ENCODE results near the gene DPYD. TPM values are rescaled to one million over a fixed set of nuclear protein-coding genes. Genes with fewer than 3 reads are reported as not detected.

DPYD gene
- total and polyA plus RNA-seq, 10 of the 15 experiments (the other 5 are each of a cell fraction or from before 2014, with no cell fraction given) = 5.7 to 23.8 (median 10.2) TPM

GRCh38 chr1:97383797-97384196 is 537.0 kb downstream of the DPYD start (continued):
- TF ChIP-seq ZSCAN29 (IDR thresholded peaks at IDR 0.05) = no peak
- no peak for TF ChIP-seq POLR2AphosphoS5 (IDR thresholded peaks at IDR 0.05; ENCODE audit: low read length)
- TF ChIP-seq KLF5 (IDR thresholded peaks at IDR 0.05; ENCODE audit: partially characterized antibody) = no peak

- no peak overlapping the region for H2AFZ ChIP-seq (ENCODE audit: control insufficient read depth, low read depth, low read length)
- no peak overlapping the region for H3K27ac ChIP-seq (ENCODE audit: control insufficient read depth, insufficient read depth)
- TF ChIP-seq YBX1 (IDR thresholded peaks at IDR 0.05) (no peak), ATF7 (IDR thresholded peaks at IDR 0.05; ENCODE audit: low read depth) (no peak), PKNOX1 (IDR thresholded peaks at IDR 0.05) (no peak), WRNIP1 (IDR thresholded peaks at IDR 0.05; ENCODE audit: borderline replicate concordance, low read depth, low read length) (no peak), KDM1A (IDR thresholded peaks at IDR 0.05; ENCODE audit: borderline replicate concordance) (no peak), ZNF592 (IDR thresholded peaks at IDR 0.05) (no peak), IKZF2 (IDR thresholded peaks at IDR 0.05) (no peak), RAD21 (IDR thresholded peaks at IDR 0.05; ENCODE audit: insufficient read depth, low read depth, low read length) (no peak)
- ATAC-seq (no peak), FAIRE-seq (no peak), DNase-seq (ENCODE audit: low read depth, low spot score) (no peak)
- ChIA-PET SMC1A (ENCODE audit: uncharacterized antibody, unreplicated experiment) (interaction anchor here (1.7 kb wide), 1 partner anchor 8 kb away, joined by 4 read pairs; no protein-coding TSS in a partner anchor), CTCF (no interaction called here), POLR2A (no interaction called here), RAD21 (ENCODE audit: unreplicated experiment) (no interaction called here)
- BruUV-seq (replicated peaks) = no TSS peak
- H3K9ac ChIP-seq (ENCODE audit: control insufficient read depth, insufficient read depth, low read length) = no peak overlapping the region
- H3K4me3 ChIP-seq = no peak overlapping the region
- in situ Hi-C loops (cut with MboI) = no loop called here
- H3K9me3 ChIP-seq (replicated peaks; ENCODE audit: control insufficient read depth, insufficient read depth, low read length) = no peaks in the 10 kb centered on the region
- WGBS (ENCODE audit: insufficient coverage, insufficient replicate concordance, low lambda C conversion rate, missing lambda C conversion rate) = 19% methylated on average over 1 of the region's 1 CpG
- H3K36me3 ChIP-seq (ENCODE audit: control insufficient read depth in 2 of 2, insufficient read depth in 2 of 2, low read length in 1 of 2) = no peaks in the 10 kb centered on the region
- no peaks in the 10 kb centered on the region for H3K27me3 ChIP-seq (replicated peaks in 1 of 2; ENCODE audit: control insufficient read depth in 2 of 2, insufficient read depth in 2 of 2, low read length in 1 of 2)
- no peaks in the 10 kb centered on the region for H4K20me1 ChIP-seq (ENCODE audit: control insufficient read depth, insufficient read depth)
- no peaks in the 10 kb centered on the region for H3K79me2 ChIP-seq (ENCODE audit: control insufficient read depth, insufficient read depth, low read length)
- intact Hi-C loops (cut with micrococcal nuclease; ENCODE audit: unreplicated experiment) = no loop called here
- H3K4me2 ChIP-seq (ENCODE audit: control insufficient read depth, insufficient read depth) = no peak overlapping the region
- no peaks in the 10 kb centered on the region for H3K4me1 ChIP-seq (ENCODE audit: control insufficient read depth, insufficient read depth, low read length)
Observed at GRCh38 chr1:97382206-97382605, 538.6 kb downstream of the DPYD start.

Data from GM12878 (cell line).